ENCODE results near the gene KIAA1217. TPM values are rescaled to one million over a fixed set of nuclear protein-coding genes. Genes with fewer than 3 reads are reported as not detected.

The KIAA1217 gene
- total RNA-seq, 2 experiments from 2014 or later: 0.31 to 1.1 TPM

- Mint-ChIP-seq H3K4me1 (ENCODE audit: low read depth) (peaks cover 28% of the 10 kb centered on the region), H3K27ac (no peak overlapping the region), H3K36me3 (no peaks in the 10 kb centered on the region), H3K27me3 (peaks cover 31% of the 10 kb centered on the region), H3K9me3 (no peaks in the 10 kb centered on the region), H3K4me3 (no peak overlapping the region)
- ChIA-PET POLR2A (no interaction called here), CTCF (interaction anchor here (0.6 kb wide), 1 partner anchor 75 kb away, joined by 4 read pairs; no protein-coding TSS in a partner anchor)
- no peak for DNase-seq
- intact Hi-C loops (cut with micrococcal nuclease): no loop called here
Measured at GRCh38 chr10:24453404-24453830, 244.5 kb downstream of the KIAA1217 start.

- intact Hi-C loops (cut with micrococcal nuclease): no loop called here
- H3K27ac Mint-ChIP-seq: no peak overlapping the region
- H3K4me1 Mint-ChIP-seq (ENCODE audit: low read depth): peaks cover 22% of the 10 kb centered on the region
- H3K9me3 Mint-ChIP-seq: no peaks in the 10 kb centered on the region
- ChIA-PET POLR2A (no interaction called here), CTCF (interaction anchor here (0.6 kb wide), 1 partner anchor 75 kb away, joined by 4 read pairs; no protein-coding TSS in a partner anchor)
- no peaks in the 10 kb centered on the region for H3K36me3 Mint-ChIP-seq
- DNase-seq: no peak
- no peak overlapping the region for H3K4me3 Mint-ChIP-seq
- H3K27me3 Mint-ChIP-seq: peaks cover 33% of the 10 kb centered on the region
Measured at GRCh38 chr10:24453973-24454372, 245.0 kb downstream of the KIAA1217 start.

- H3K9me3 Mint-ChIP-seq: no peaks in the 10 kb centered on the region
- peaks cover 39% of the 10 kb centered on the region for H3K27me3 Mint-ChIP-seq
- H3K36me3 Mint-ChIP-seq: no peaks in the 10 kb centered on the region
- intact Hi-C loops (cut with micrococcal nuclease): no loop called here
- no peak overlapping the region for H3K27ac Mint-ChIP-seq
- no peak for DNase-seq
- ChIA-PET CTCF (interaction anchor here (1.4 kb wide), 1 partner anchor 63 kb away, joined by 3 read pairs; no protein-coding TSS in a partner anchor), POLR2A (no interaction called here)
- peaks cover 12% of the 10 kb centered on the region for H3K4me1 Mint-ChIP-seq (ENCODE audit: low read depth)
- H3K4me3 Mint-ChIP-seq: no peak overlapping the region
Measured at GRCh38 chr10:24455447-24455846, 246.5 kb downstream of the KIAA1217 start.

- ChIA-PET POLR2A (interaction anchor here (0.7 kb wide), 1 partner anchor 1093 kb away, joined by 3 read pairs; no protein-coding TSS in a partner anchor), CTCF (no interaction called here)
- Mint-ChIP-seq H3K4me3 (no peak overlapping the region), H3K27me3 (peaks cover 38% of the 10 kb centered on the region), H3K36me3 (no peaks in the 10 kb centered on the region), H3K9me3 (no peaks in the 10 kb centered on the region), H3K27ac (no peak overlapping the region), H3K4me1 (ENCODE audit: low read depth) (peaks cover 9% of the 10 kb centered on the region)
- no peak for DNase-seq
- intact Hi-C loops (cut with micrococcal nuclease): no loop called here
Measured at GRCh38 chr10:24456322-24456721, 247.4 kb downstream of the KIAA1217 start.

GRCh38 chr10:24457661-24458318, 248.9 kb downstream of the KIAA1217 start:
- Mint-ChIP-seq H3K9me3 (no peaks in the 10 kb centered on the region), H3K36me3 (no peaks in the 10 kb centered on the region), H3K27me3 (peaks cover 39% of the 10 kb centered on the region), H3K27ac (no peak overlapping the region), H3K4me3 (no peak overlapping the region), H3K4me1 (ENCODE audit: low read depth) (peaks cover 4% of the 10 kb centered on the region)
- ChIA-PET POLR2A (no interaction called here), CTCF (no interaction called here)
- no peak for DNase-seq
- intact Hi-C loops (cut with micrococcal nuclease): no loop called here

- H3K4me1 Mint-ChIP-seq (ENCODE audit: low read depth): peaks cover 20% of the 10 kb centered on the region
- no peaks in the 10 kb centered on the region for H3K36me3 Mint-ChIP-seq
- no peaks in the 10 kb centered on the region for H3K9me3 Mint-ChIP-seq
- H3K27me3 Mint-ChIP-seq: peaks cover 30% of the 10 kb centered on the region
- intact Hi-C loops (cut with micrococcal nuclease): loop anchor here (10.0 kb wide), 3 partner anchors 1015 to 1125 kb away; no protein-coding TSS in a partner anchor
- no peak overlapping the region for H3K27ac Mint-ChIP-seq
- ChIA-PET CTCF (no interaction called here), POLR2A (no interaction called here)
- H3K4me3 Mint-ChIP-seq: no peak overlapping the region
- no peak for DNase-seq
Measured at GRCh38 chr10:24459836-24460235, 250.9 kb downstream of the KIAA1217 start.

GRCh38 chr10:24462291-24462813, 253.4 kb downstream of the KIAA1217 start:
- Mint-ChIP-seq H3K27me3 (peaks cover 23% of the 10 kb centered on the region), H3K4me1 (ENCODE audit: low read depth) (peaks cover 40% of the 10 kb centered on the region)
- CTCF ChIA-PET: no interaction called here

GRCh38 chr10:24462889-24463552, 254.1 kb downstream of the KIAA1217 start:
- ChIA-PET POLR2A (no interaction called here), CTCF (no interaction called here)
- H3K4me1 Mint-ChIP-seq (ENCODE audit: low read depth): peaks cover 42% of the 10 kb centered on the region
- H3K36me3 Mint-ChIP-seq: no peaks in the 10 kb centered on the region
- DNase-seq: no peak
- H3K27me3 Mint-ChIP-seq: peaks cover 24% of the 10 kb centered on the region
- no peak overlapping the region for H3K4me3 Mint-ChIP-seq
- no peak overlapping the region for H3K27ac Mint-ChIP-seq
- intact Hi-C loops (cut with micrococcal nuclease): loop anchor here (10.0 kb wide), 3 partner anchors 1018 to 1128 kb away; no protein-coding TSS in a partner anchor
- H3K9me3 Mint-ChIP-seq: no peaks in the 10 kb centered on the region

More at GRCh38 chr10:24462291-24462813, 253.4 kb downstream of the KIAA1217 start:
- Mint-ChIP-seq H3K9me3 (no peaks in the 10 kb centered on the region), H3K36me3 (no peaks in the 10 kb centered on the region), H3K27ac (no peak overlapping the region), H3K4me3 (no peak overlapping the region)
- intact Hi-C loops (cut with micrococcal nuclease): loop anchor here (10.0 kb wide), 3 partner anchors 1018 to 1128 kb away; no protein-coding TSS in a partner anchor
- no peak for DNase-seq
- POLR2A ChIA-PET: no interaction called here

GRCh38 chr10:24463611-24464426, 254.9 kb downstream of the KIAA1217 start:
- Mint-ChIP-seq H3K27me3 (peaks cover 23% of the 10 kb centered on the region), H3K4me3 (peak overlapping the region; percentile 18), H3K4me1 (ENCODE audit: low read depth) (peaks cover 42% of the 10 kb centered on the region), H3K9me3 (no peaks in the 10 kb centered on the region), H3K27ac (peak overlapping the region; percentile 55), H3K36me3 (no peaks in the 10 kb centered on the region)
- DNase-seq: peak; percentile 71
- POLR2A ChIA-PET: no interaction called here
- CTCF ChIA-PET: no interaction called here
- intact Hi-C loops (cut with micrococcal nuclease): loop anchor here (1.0 to 10.0 kb wide), 4 partner anchors 15 to 1129 kb away; no protein-coding TSS in a partner anchor

- Mint-ChIP-seq H3K36me3 (no peaks in the 10 kb centered on the region), H3K27me3 (peaks cover 23% of the 10 kb centered on the region), H3K4me1 (ENCODE audit: low read depth) (peaks cover 42% of the 10 kb centered on the region), H3K4me3 (peak overlapping the region; percentile 20), H3K9me3 (no peaks in the 10 kb centered on the region), H3K27ac (peak overlapping the region; percentile 43)
- no peak for DNase-seq
- intact Hi-C loops (cut with micrococcal nuclease): loop anchor here (5.0 to 10.0 kb wide), 4 partner anchors 552 to 1130 kb away; partner anchors contain the start of genes ENKUR and THNSL1
- CTCF ChIA-PET: no interaction called here
- POLR2A ChIA-PET: no interaction called here
Measured at GRCh38 chr10:24465124-24465874, 256.4 kb downstream of the KIAA1217 start.

Data from activated CD4-positive, alpha-beta memory T cell treated with anti-CD3 and anti-CD28 coated beads for 36 hours (primary cell).